GM21723 (cell line): ENCODE data around the gene SRBD1.

Experiments used
- ATAC-seq: cut with Tn5 transposase; IDR thresholded peaks from one replicate; pipeline ENCODE4 v1.9.1; 2021; ENCODE audit warnings: mild to moderate bottlenecking, moderate library complexity; ENCODE audit not compliant: unreplicated experiment

SRBD1 gene

GRCh38 chr2:45634223-45634622 lies 23.2 kb upstream of the SRBD1 start:
- ATAC-seq, result no peak

GRCh38 chr2:45631955-45632354 lies 20.9 kb upstream of the SRBD1 start:
- ATAC-seq, result no peak

- no peak for ATAC-seq
Measured at GRCh38 chr2:45631319-45631718, 20.3 kb upstream of the SRBD1 start.

- no peak for ATAC-seq
Measured at GRCh38 chr2:45629971-45630370, 18.9 kb upstream of the SRBD1 start.

- no peak for ATAC-seq
Measured at GRCh38 chr2:45627911-45628310, 16.8 kb upstream of the SRBD1 start.

GRCh38 chr2:45626387-45627221 lies 15.5 kb upstream of the SRBD1 start:
- no peak for ATAC-seq

- ATAC-seq, result no peak
Measured at GRCh38 chr2:45625824-45626223, 14.8 kb upstream of the SRBD1 start.

- no peak for ATAC-seq
Measured at GRCh38 chr2:45623098-45623497, 12.0 kb upstream of the SRBD1 start.

- ATAC-seq, result no peak
Measured at GRCh38 chr2:45622336-45623075, 11.4 kb upstream of the SRBD1 start.

- ATAC-seq, result no peak
Measured at GRCh38 chr2:45617496-45617895, 6.4 kb upstream of the SRBD1 start.

GRCh38 chr2:45616658-45617411 lies 5.8 kb upstream of the SRBD1 start:
- no peak for ATAC-seq

- ATAC-seq, result no peak
Measured at GRCh38 chr2:45614871-45615415, 3.9 kb upstream of the SRBD1 start.

GRCh38 chr2:45614330-45614729 lies 3.3 kb upstream of the SRBD1 start:
- ATAC-seq, result no peak

- no peak for ATAC-seq
Measured at GRCh38 chr2:45612731-45613130, 1.7 kb upstream of the SRBD1 start.

GRCh38 chr2:45612285-45612684 lies 1.2 kb upstream of the SRBD1 start:
- no peak for ATAC-seq

- peak; percentile 65 for ATAC-seq
Measured at GRCh38 chr2:45610281-45611019, 617 bp downstream of the SRBD1 start.

GRCh38 chr2:45607701-45608100 lies 3.4 kb downstream of the SRBD1 start:
- ATAC-seq, result no peak

- ATAC-seq, result no peak
Measured at GRCh38 chr2:45606796-45607195, 4.3 kb downstream of the SRBD1 start.

GRCh38 chr2:45605116-45605515 lies 6.0 kb downstream of the SRBD1 start:
- ATAC-seq, result no peak

- ATAC-seq, result no peak
Measured at GRCh38 chr2:45602624-45603023, 8.4 kb downstream of the SRBD1 start.

GRCh38 chr2:45598545-45598944 lies 12.5 kb downstream of the SRBD1 start:
- no peak for ATAC-seq
